ENCODE measurements around the gene GLYATL1B.
"Not testable (repeated sequence)": the region's sequence is repeated elsewhere in the genome, so short reads cannot be mapped to it uniquely, and the experiment has no call there.

The GLYATL1B gene

DNA sequence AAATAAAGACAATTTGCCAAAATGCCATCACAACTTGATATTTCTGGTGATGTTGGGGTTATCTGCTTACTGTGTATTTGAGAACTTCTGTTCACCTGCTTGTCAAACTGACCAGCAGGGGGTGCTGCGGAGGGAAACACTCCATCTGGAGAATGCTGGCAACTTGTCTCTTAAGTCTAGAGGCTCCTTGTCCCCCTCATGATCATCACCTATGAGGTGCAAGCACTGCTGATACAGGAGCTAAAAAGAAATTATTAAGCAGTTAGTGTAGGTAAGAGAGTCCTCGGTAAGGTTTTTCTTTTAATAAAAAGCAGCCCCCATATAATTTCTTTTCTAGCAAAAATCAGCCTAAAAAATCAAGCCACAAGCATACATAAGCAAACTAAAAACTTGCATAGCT lies 32.7 kb upstream of the GLYATL1B start:
- ATAC-seq: peak; percentile 80
- TF ChIP-seq, protein P1, sequence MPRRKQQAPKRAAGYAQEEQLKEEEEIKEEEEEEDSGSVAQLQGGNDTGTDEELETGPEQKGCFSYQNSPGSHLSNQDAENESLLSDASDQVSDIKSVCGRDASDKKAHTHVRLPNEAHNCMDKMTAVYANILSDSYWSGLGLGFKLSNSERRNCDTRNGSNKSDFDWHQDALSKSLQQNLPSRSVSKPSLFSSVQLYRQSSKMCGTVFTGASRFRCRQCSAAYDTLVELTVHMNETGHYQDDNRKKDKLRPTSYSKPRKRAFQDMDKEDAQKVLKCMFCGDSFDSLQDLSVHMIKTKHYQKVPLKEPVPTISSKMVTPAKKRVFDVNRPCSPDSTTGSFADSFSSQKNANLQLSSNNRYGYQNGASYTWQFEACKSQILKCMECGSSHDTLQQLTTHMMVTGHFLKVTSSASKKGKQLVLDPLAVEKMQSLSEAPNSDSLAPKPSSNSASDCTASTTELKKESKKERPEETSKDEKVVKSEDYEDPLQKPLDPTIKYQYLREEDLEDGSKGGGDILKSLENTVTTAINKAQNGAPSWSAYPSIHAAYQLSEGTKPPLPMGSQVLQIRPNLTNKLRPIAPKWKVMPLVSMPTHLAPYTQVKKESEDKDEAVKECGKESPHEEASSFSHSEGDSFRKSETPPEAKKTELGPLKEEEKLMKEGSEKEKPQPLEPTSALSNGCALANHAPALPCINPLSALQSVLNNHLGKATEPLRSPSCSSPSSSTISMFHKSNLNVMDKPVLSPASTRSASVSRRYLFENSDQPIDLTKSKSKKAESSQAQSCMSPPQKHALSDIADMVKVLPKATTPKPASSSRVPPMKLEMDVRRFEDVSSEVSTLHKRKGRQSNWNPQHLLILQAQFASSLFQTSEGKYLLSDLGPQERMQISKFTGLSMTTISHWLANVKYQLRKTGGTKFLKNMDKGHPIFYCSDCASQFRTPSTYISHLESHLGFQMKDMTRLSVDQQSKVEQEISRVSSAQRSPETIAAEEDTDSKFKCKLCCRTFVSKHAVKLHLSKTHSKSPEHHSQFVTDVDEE (CRISPR knock-in tag; IDR thresholded peaks at IDR 0.05): no peak
- TF ChIP-seq OSR1 (CRISPR knock-in tag; IDR thresholded peaks at IDR 0.05) (no peak), RARB (CRISPR knock-in tag; IDR thresholded peaks at IDR 0.05) (no peak), ZNF565 (CRISPR knock-in tag; conservative IDR thresholded peaks at IDR 0.05; ENCODE audit: low read depth) (no peak)

DNA sequence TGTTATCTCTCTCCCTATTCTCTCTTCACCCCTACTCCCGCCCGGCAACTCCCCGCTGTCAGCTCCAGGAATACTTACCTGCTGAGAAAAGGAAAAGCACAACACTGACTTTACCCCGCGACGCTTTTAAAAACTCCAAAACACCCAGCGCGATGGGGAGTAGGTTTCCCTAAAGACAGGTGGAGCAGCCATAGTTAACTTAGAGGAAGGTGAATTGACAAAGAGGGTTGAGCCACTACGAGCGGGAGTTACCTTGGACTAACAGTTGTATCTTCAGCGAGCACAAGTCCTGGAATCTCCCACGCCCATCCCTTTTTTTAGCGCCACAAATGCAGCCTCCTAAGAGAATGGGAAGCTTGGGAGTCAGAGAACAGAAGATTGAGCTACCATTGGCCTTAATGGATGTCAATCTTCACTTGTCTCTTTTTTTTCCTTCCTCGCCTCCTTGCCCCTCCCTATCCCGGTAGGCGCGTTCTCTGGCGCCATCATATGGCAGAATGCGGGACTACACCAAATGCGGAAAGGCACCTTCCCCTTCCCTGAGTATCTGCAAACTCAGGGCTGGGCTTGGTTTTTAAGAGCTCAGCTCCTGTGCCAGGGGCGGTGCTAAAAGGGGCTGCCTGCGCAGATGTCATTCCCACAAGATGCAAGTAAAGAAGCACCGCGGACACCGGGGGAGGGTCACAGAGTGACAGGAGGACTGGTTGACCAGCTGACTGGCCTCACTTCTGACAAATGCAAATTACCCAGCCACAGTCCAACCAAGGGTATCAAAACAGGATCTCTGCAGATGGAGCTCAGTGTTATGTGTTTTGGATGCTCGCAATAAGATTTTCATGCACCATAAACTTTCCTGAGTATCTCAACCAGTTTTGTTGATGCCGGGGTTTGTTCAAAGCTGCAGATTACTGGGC lies 27.7 kb upstream of the GLYATL1B start:
- ATAC-seq: peak; percentile 96

DNA sequence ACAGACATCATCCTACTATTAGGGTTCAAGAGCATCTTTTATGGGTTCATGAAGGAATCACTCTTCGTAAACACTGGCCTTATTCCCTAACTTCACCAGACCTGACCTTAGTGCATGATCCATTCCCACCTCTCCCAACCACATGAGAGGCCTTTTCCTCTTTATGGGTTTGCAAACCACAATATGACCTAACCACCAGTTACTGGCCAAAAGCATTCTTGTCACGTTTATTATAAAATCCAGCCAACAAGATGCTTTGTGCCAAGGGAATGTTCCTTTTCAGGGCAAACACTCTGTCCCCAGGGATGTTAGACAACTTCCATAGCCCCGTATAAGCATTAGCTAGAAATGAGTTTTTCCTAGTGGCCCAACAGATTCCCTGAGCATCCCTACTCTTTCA lies 26.0 kb upstream of the GLYATL1B start:
- ATAC-seq: not testable (repeated sequence)

- TF ChIP-seq ZC3H10 (CRISPR knock-in tag; IDR thresholded peaks at IDR 0.05) (no peak), PPARA (CRISPR knock-in tag; IDR thresholded peaks at IDR 0.05; ENCODE audit: borderline replicate concordance) (no peak), ISL1 (CRISPR knock-in tag; IDR thresholded peaks at IDR 0.05) (no peak), ARNTL (CRISPR knock-in tag; IDR thresholded peaks at IDR 0.05; ENCODE audit: borderline replicate concordance, low read depth) (no peak), CSDC2 (CRISPR knock-in tag; IDR thresholded peaks at IDR 0.05) (no peak), ZFP30 (CRISPR knock-in tag; IDR thresholded peaks at IDR 0.05) (no peak), ZNF565 (CRISPR knock-in tag; conservative IDR thresholded peaks at IDR 0.05; ENCODE audit: low read depth) (no peak), ESRRG (CRISPR knock-in tag; IDR thresholded peaks at IDR 0.05) (no peak), BACH2 (CRISPR knock-in tag; IDR thresholded peaks at IDR 0.05; ENCODE audit: borderline replicate concordance) (no peak), TCF4 (CRISPR knock-in tag; IDR thresholded peaks at IDR 0.05; ENCODE audit: borderline replicate concordance) (no peak), ZNF70 (CRISPR knock-in tag; IDR thresholded peaks at IDR 0.05) (no peak), OSR1 (CRISPR knock-in tag; IDR thresholded peaks at IDR 0.05) (no peak), POU6F1 (CRISPR knock-in tag; IDR thresholded peaks at IDR 0.05; ENCODE audit: borderline replicate concordance, low read depth) (no peak)
- TF ChIP-seq, protein P2, sequence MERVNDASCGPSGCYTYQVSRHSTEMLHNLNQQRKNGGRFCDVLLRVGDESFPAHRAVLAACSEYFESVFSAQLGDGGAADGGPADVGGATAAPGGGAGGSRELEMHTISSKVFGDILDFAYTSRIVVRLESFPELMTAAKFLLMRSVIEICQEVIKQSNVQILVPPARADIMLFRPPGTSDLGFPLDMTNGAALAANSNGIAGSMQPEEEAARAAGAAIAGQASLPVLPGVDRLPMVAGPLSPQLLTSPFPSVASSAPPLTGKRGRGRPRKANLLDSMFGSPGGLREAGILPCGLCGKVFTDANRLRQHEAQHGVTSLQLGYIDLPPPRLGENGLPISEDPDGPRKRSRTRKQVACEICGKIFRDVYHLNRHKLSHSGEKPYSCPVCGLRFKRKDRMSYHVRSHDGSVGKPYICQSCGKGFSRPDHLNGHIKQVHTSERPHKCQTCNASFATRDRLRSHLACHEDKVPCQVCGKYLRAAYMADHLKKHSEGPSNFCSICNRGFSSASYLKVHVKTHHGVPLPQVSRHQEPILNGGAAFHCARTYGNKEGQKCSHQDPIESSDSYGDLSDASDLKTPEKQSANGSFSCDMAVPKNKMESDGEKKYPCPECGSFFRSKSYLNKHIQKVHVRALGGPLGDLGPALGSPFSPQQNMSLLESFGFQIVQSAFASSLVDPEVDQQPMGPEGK (CRISPR knock-in tag; IDR thresholded peaks at IDR 0.05; ENCODE audit: borderline replicate concordance): no peak
- peak; percentile 40; the same call in 2 of the 3 replicates for ATAC-seq
Observed at GRCh38 chr11:59062602-59063529, 23.2 kb upstream of the GLYATL1B start.

DNA sequence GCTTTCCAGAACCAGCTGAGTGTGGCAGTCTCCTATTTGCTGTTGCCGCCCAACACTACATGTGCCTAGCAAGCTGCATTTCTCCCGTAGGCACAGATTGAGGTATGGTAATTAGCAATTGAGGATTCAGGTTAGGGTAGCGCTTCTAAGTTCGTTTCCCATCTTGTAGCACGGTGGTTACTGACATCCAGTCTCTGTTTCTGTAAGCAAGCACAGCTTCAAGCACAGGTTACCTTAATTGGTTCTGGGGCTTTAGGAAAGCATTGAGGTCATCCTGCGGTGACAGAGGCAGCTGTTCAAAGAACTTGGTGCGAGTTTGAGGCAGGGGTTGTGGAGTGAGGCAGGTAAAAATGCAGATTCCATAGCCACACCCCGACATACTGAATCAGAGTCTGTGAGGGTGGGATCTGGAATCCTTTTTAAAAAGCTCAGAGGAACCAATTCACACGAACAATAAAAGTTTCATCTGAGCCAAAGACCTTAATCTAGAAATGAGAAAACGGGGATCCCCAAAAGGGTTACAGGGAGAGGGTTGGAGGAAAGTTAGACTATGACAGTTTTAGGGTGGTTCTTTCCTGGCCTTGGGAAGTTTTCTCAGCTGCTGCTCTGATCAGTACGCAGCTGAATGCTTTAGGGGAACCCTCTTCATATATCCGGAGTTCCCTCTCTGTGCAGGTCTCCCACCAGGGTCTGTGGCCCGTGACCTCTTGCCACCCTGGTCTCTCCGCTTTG lies 21.9 kb upstream of the GLYATL1B start:
- not testable (repeated sequence) for ATAC-seq

All from SK-N-SH treated with all-trans-retinoic acid at 6 μM for 48 hours (cell line).